DMS53 (cell line): ENCODE results near the gene MTERF1.
A peak's percentile ranks its signal among the peaks of the same experiment; 100 is the strongest.
"Not testable (repeated sequence)": the region's sequence is repeated elsewhere in the genome, so short reads cannot be mapped to it uniquely, and the experiment has no call there.

Experiments
- DNase-seq: peaks from one replicate; lab custom pipeline; 2025; lab: John Stamatoyannopoulos, UW

MTERF1 gene

GRCh38 chr7:91880413-91881241 lies at the start of gene MTERF1:
Gene MTERF1 (minus strand): TSS chr7:91880702. CDS start chr7:91880083, 619 bp downstream.
- peak; percentile 99 for DNase-seq

- DNase-seq = peak; percentile 85
These were observed 49.0 kb upstream of the MTERF1 start for GRCh38 chr7:91929463-91929862.

- DNase-seq = no peak
These were observed 47.4 kb upstream of the MTERF1 start for GRCh38 chr7:91927912-91928311.

GRCh38 chr7:91922857-91923256 lies 42.4 kb upstream of the MTERF1 start:
- DNase-seq = no peak

- no peak for DNase-seq
These were observed 37.9 kb upstream of the MTERF1 start for GRCh38 chr7:91918356-91918755.

- DNase-seq = no peak
These were observed 35.5 kb upstream of the MTERF1 start for GRCh38 chr7:91916051-91916440.

- no peak for DNase-seq
These were observed 35.0 kb upstream of the MTERF1 start for GRCh38 chr7:91915401-91916050.

- no peak for DNase-seq
These were observed 33.1 kb upstream of the MTERF1 start for GRCh38 chr7:91913612-91914011.

- no peak for DNase-seq
These were observed 32.0 kb upstream of the MTERF1 start for GRCh38 chr7:91912494-91912893.

- no peak for DNase-seq
These were observed 30.6 kb upstream of the MTERF1 start for GRCh38 chr7:91911121-91911520.

- no peak for DNase-seq
These were observed 29.7 kb upstream of the MTERF1 start for GRCh38 chr7:91910171-91910570.

- no peak for DNase-seq
These were observed 19.1 kb upstream of the MTERF1 start for GRCh38 chr7:91899563-91899962.

GRCh38 chr7:91898240-91898992 lies 17.9 kb upstream of the MTERF1 start:
- DNase-seq = peak; percentile 56

- no peak for DNase-seq
These were observed 14.4 kb upstream of the MTERF1 start for GRCh38 chr7:91894781-91895480.

GRCh38 chr7:91893699-91894098 lies 13.2 kb upstream of the MTERF1 start:
- DNase-seq = not testable (repeated sequence)

GRCh38 chr7:91892821-91893340 lies 12.4 kb upstream of the MTERF1 start:
- peak; percentile 68 for DNase-seq

- peak; percentile 44 for DNase-seq
These were observed 11.7 kb upstream of the MTERF1 start for GRCh38 chr7:91892099-91892705.

GRCh38 chr7:91888271-91889175 lies 8.0 kb upstream of the MTERF1 start:
- DNase-seq = not testable (repeated sequence)

- not testable (repeated sequence) for DNase-seq
These were observed 7.1 kb upstream of the MTERF1 start for GRCh38 chr7:91887336-91888213.
